KG1 (cell line): ENCODE data around the gene HDAC4.
"Not testable (repeated sequence)": the region's sequence is repeated elsewhere in the genome, so short reads cannot be mapped to it uniquely, and the experiment has no call there.

Experiments
- DNase-seq: peaks from one replicate; lab custom pipeline; 2025; lab: John Stamatoyannopoulos, UW

HDAC4 gene

DNA sequence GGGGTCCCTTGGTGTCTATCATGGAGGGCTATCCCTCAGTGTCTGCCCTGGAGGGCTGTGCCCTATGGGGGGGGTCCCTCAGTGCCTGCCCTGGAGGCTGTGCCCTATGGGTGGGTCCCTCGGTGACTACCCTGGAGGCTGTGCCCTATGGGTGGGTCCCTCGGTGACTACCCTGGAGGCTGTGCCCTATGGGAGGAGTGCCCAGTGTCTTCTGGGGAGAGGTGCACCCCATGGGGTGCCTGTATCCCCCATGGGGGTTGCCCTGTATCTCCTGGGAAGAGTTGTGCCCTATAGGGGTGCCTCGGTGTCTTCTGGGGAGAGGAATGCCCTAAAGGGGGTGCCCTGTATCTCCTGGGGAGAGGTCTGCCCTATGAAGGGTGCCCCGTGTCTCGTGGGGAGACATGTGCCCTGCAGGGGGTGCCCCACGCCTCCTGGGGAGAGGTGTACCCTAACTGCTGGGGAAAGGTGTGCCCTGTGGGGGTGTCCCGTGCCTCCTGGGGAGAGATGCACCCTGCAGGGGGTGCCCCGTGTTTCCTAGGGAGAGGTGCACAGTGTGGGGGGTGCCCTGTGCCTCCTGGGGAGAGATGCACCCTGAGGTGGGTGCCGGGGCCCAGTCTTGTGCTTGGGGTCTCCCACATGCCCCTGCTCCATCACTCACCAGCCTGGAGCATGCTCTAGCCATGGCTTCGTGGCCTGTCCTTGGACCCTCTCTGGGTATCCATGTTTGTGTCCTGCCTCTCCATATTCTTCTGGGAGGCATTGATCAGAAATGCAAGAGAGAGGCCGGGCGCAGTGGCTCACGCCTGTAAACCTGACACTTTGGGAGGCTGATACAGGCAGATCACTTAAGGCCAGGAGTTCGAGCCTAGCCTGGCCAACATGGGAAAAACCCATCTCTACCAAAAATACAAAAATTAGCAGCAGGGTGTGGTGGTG, 215.6 kb downstream of the HDAC4 start:
- DNase-seq: no peak

DNA sequence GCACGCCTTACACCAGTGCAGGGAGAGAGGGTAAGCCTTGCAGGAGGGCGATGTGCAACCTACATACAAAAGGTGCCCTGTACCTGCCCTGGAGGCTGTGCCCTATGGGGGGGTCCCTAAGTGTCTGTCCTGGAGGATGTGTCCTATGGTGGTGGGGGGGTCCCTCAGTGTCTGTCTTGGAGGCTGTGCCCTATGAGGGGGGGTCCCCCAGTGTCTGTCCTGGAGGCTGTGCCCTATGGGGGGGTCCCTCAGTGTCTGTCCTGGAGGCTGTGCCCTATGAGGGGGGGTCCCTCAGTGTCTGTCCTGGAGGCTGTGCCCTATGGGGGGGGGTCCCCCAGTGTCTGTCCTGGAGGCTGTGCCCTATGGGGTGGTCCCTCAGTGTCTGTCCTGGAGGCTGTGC, 216.6 kb downstream of the HDAC4 start:
- DNase-seq: no peak

DNA sequence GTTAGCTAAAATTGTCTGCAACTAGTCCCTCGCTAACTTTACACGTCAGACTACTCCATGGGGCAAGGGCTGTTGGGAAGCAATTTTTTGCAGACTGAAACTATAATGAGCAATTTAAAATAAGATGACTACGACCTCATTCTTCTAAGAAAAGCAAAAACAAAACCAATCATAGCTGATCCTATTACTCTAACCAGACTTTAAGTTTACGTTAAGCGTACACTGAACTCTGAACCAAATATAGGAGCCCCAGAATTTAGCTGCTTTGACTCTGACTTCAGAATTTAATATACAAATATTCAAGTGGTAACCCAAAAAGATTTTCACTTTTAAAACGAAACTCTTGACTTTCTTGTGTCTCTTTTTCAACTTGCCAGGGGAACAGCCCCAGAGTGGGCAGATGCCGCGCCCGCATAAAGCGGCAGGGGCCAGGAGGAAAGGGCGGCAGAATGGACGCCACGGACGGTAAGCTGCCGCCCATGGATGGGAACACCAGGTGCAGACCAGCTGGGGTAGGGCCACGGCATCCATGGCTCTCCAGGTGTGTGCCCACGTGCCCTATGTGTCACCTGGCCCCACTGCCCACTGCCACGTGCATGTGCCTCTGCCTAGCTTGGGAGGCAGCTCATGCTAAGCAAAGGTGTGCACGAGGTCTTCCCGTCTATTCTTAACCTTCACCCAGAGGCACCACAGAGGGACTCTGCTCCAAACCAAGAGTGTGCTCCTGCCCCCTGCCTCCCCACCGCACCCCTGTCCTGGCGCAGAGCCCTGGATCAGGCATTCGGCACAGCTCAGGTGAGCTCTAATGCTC, 217.6 kb downstream of the HDAC4 start:
- DNase-seq: no peak

DNA sequence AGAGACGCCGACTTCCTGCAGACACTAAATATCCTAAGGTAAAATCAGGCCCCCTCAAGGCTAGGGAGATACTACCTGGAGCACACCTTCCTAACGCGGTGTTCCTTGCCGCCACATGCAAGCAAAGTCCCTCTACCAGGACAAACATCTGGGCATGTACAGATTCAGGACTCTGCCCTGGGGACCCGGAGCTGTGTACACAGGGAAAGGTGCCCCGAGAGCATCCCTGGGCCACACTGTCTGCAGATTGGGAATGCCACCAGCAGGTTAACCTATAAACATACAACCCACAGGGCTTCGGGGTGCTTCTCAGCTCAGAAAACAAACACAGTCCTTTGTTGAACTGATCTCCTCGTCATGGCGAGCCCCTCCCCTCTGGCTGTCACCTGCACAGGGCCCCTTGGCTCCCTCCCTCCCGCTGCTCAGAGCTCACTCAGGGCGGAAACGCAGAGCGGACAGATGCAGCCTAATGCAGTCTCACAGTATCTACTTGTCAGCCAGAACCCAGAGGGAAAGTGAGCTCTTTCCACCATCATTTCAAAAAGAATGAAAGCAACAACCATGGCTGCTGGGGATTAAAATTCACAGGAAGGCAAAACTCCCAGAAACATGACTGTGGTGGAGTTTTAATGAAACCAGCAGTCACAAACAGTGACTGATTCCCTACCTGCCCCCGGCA, 218.8 kb downstream of the HDAC4 start:
- DNase-seq: no peak

GRCh38 chr2:239181074-239181902, 219.5 kb downstream of the HDAC4 start:
- no peak for DNase-seq

DNA sequence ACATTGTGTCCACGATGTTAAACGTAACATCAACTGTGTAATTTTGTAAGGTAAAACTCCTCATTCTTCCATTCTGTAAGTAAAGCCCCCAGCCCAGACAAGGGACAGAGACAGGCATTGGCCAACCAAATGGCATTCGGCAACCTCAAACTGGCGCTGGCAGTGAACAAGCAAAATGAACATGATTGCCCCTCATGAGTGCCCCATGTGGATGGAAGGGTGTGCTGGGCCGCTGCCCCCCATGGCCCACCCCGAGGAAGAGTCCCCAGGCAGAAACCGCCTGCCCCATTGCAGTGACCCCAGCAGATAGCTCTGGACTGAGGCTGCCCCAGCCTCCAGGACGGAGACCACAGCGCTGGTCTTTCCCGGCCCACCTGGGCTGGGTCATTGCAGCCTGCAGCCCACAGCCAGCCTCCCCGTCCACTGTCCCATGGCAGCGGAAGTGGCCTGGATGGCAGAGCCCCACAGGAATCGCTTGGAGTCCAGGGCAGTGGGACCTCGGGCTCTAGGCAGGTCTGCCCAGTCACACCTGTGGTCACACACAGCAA, 220.2 kb downstream of the HDAC4 start:
- DNase-seq: no peak

GRCh38 chr2:239179851-239180371, 220.9 kb downstream of the HDAC4 start:
- no peak for DNase-seq

DNA sequence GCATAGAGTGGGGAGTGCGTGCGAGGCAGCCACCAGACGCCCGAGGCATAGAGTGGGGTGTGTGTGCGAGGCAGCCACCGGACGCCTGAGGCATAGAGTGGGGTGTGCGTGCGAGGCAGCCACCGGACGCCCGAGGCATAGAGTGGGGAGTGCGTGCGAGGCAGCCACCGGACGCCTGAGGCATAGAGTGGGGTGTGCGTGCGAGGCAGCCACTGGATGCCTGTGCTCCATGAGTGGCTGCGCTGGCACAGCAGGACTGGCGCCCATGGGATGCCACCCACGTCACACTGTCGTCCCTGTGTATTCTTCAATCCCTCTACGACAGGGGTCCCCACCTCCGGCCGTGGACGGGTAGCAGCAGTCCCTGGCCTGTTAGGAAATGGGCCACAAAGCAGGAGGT, 221.9 kb downstream of the HDAC4 start:
- DNase-seq: no peak

DNA sequence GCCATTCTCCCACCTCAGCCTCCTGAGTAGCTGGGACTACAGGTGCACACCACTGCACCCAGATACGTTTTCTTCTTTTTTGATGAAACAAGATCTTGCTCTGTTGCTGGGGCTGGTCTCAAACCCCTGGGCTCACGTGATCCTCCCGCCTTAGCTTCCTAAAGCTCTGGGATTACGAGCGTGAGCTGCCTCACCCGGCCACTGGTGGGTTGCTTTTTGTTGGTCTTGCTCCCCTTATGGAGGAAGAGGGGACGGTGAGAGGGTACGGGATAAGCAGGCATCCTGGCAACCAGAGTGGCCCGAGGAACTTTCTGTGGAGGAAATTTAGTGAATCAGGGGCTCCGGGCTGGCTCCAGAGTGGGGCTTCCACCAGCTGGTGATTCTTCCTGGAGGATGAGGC, 222.3 kb downstream of the HDAC4 start:
- no peak for DNase-seq

- DNase-seq: no peak
These were observed 222.9 kb downstream of the HDAC4 start for GRCh38 chr2:239177908-239178307.

GRCh38 chr2:239177325-239177724, 223.5 kb downstream of the HDAC4 start:
- no peak for DNase-seq

DNA sequence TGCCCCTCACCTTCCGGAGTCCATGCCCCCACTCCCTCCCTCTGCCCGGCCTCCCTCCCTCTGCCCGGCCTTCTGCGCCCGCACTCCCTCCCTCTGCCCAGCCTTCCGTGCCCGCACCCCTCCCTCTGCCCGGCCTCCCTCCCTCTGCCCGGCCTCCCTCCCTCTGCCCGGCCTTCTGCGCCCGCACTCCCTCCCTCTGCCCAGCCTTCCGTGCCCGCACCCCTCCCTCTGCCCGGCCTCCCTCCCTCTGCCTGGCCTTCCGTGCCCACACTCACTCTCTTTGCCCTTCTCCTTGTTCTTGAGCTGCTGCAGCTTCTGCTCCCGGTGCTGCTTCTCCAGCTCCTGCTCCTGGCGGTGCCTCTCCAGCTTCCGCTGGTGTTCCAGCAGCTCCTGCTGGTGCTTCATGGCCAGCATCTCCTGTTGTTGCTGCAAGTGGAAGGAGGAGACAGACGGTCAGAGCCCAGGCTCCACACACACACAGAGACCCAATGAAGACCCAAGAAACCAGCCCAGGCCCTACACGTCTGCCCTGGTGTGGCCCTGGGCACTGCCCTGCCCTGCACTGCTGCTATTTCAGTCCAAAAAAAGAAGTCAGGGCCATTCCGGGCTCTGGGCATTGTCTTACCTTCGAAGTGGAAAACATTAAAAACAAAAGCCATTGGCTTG, 224.5 kb downstream of the HDAC4 start:
- not testable (repeated sequence) for DNase-seq

DNA sequence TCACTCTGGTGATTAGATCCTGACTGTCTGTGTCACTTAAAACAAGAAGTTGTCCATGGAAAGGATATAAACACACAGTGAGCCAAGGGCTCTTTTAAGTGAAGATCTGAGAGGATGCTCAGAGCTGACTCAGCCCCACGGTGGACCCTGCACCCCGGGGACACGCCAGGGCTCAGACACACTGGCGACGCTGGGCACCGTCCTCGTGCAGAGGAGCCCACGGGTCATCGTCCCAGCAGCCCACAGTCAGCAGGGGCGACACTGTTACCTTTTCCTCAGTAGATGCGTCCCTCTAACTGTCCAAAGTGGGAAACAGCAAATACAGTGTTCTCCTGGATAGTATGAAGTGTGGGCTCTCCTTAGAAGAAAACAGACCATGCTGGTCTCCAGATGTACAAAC, 225.6 kb downstream of the HDAC4 start:
- no peak for DNase-seq

DNA sequence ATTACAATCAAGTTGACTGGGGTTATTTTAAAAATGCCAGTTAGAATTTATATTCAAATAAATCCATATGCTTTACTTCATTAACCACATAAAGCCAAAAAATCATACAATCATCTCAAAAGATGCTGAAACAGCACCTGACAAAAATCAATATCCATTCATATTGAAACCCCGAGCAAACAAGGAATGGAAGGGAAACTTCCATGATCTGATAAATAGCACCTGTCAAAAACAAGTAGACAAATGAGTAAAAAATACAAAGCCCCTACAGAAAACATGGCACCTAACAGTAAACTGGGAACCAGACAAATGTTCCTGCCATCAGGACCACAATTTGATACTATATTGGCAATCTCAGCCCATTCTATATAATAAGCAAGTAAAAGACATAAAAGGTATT, 227.5 kb downstream of the HDAC4 start:
- no peak for DNase-seq

- no peak for DNase-seq
These were observed 229.2 kb downstream of the HDAC4 start for GRCh38 chr2:239171643-239172042.

- DNase-seq: no peak
These were observed 231.3 kb downstream of the HDAC4 start for GRCh38 chr2:239169311-239170048.

GRCh38 chr2:239168575-239168974, 232.2 kb downstream of the HDAC4 start:
- DNase-seq: no peak

DNA sequence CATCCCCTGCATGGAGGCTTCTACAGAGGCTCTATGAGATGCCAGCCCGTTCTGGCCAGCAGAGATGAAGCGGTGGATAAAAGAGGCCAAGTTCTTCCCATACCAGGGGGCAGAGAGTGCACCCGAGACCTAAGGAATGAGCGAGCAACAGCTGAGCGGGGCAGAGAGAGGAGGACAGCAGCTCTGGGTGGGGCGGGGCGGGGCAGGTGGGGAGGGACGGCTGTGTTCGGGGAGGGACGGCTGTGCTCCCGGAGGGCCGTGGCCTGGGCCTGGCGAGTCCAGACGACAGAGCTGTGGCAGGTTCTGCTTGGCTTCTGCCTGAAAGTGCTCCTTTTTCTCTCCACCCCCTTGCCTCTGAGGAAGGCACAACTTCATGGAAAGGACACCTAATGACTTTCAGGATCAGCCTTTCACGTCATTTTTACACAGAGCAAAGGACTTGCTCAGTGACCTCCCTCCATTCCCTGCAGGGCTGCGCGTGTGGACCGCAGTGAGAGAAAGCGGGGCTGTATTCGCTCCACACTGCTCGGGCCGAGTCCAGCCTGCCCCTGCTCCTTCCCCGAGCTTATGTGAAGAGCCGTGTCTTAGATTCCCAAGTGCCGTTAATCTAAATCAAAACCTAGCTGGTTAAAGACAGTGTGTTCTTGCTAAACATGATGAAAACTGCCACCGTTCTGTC, 232.9 kb downstream of the HDAC4 start:
- DNase-seq: no peak

- no peak for DNase-seq
These were observed 233.7 kb downstream of the HDAC4 start for GRCh38 chr2:239167011-239167673.
